SK-N-SH (cell line): Measurements from ENCODE around the gene JMJD4. TPM values are rescaled to one million over a fixed set of nuclear protein-coding genes. Genes with fewer than 3 reads are reported as not detected.
"Not testable (repeated sequence)": the region's sequence is repeated elsewhere in the genome, so short reads cannot be mapped to it uniquely, and the experiment has no call there.

Experiments used
- CTCF ChIA-PET: fragments of 300-600, 350-600 bp; formaldehyde crosslinking; extraction: SDS; loops from one replicate; lab custom pipeline; 2021; lab: Yijun Ruan, JAX
- POLR2A ChIA-PET: fragments of 350-600 bp; sonication (Branson Sonifier 250); formaldehyde crosslinking; extraction: SDS; loops from one replicate; lab custom pipeline; 2020; ENCODE audit warnings: antibody characterized with exemption, inconsistent platforms; lab: Yijun Ruan, JAX
- DNase-seq: peaks from one replicate; pipeline ENCODE4 v3.0.0; 2012
- H2AFZ ChIP-seq: fragments of 200-600 bp; sonication (generic); 2 replicates; pipeline ENCODE4 v1.8.1; 2016; ENCODE audit warnings: antibody characterized with exemption, mild to moderate bottlenecking, low read depth
- H3F3A ChIP-seq: fragments of 200-600 bp; sonication (generic); replicated peaks from 2 replicates; pipeline ENCODE3; 2016; ENCODE audit warnings: antibody characterized with exemption, mild to moderate bottlenecking; ENCODE audit not compliant: insufficient read depth
- H3K27ac ChIP-seq, 2 experiments: fragments of 200-500 bp in 1 of 2; fragments of 200-600 bp in 1 of 2; sonication (Bioruptor generic) in 1 of 2; sonication (generic), shearing (Covaris generic) in 1 of 2; 2 replicates each; pipeline versions ENCODE4 v1.5.1 to v1.6.1; 2014 to 2016; ENCODE audit warnings: low read depth in 2 of 2, inconsistent platforms in 1 of 2, low read length in 1 of 2, mild to moderate bottlenecking in 1 of 2, mixed read lengths in 1 of 2
- H3K27me3 ChIP-seq: fragments of 200-600 bp; sonication (generic), shearing (Covaris generic); 2 replicates; pipeline ENCODE4 v1.6.1; 2016; ENCODE audit warnings: mixed run types; ENCODE audit not compliant: insufficient read depth
- H3K36me3 ChIP-seq, 2 experiments: fragments of 200-500 bp in 1 of 2; fragments of 200-600 bp in 1 of 2; sonication (Bioruptor generic) in 1 of 2; sonication (generic) in 1 of 2; replicated peaks in 1 of 2; 2 replicates each; pipeline versions ENCODE3 to v1.5.1; 2014 to 2016; ENCODE audit warnings: low read length in 1 of 2, mild to moderate bottlenecking in 1 of 2; ENCODE audit not compliant: insufficient read depth in 2 of 2, control insufficient read depth in 1 of 2
- H3K4me1 ChIP-seq, 2 experiments: fragments of 200-500 bp in 1 of 2; fragments of 200-600 bp in 1 of 2; sonication (Bioruptor generic) in 1 of 2; sonication (generic), shearing (Covaris generic) in 1 of 2; 2 replicates each; pipeline versions ENCODE4 v1.5.1 to v1.6.1; 2014 to 2016; ENCODE audit warnings: low read depth in 1 of 2, low read length in 1 of 2, mixed run types in 1 of 2; ENCODE audit not compliant: insufficient read depth in 2 of 2, control insufficient read depth in 1 of 2
- H3K4me2 ChIP-seq: fragments of 200-600 bp; sonication (generic), shearing (Covaris generic); 2 replicates; pipeline ENCODE4 v1.6.1; 2017; ENCODE audit warnings: mixed run types
- H3K4me3 ChIP-seq, 2 experiments: fragments of 200-500 bp in 1 of 2; fragments of 200-600 bp in 1 of 2; sonication (Bioruptor generic) in 1 of 2; sonication (generic), shearing (Covaris generic) in 1 of 2; 2 replicates each; pipeline versions ENCODE4 v1.5.1 to v1.8.1; 2014 to 2016; ENCODE audit warnings: low read depth in 2 of 2, inconsistent platforms in 1 of 2, low read length in 1 of 2, mild to moderate bottlenecking in 1 of 2, mixed read lengths in 1 of 2, moderate library complexity in 1 of 2
- H3K79me2 ChIP-seq: fragments of 200-600 bp; sonication (generic); 2 replicates; pipeline ENCODE4 v1.8.1; 2017; ENCODE audit warnings: mild to moderate bottlenecking; ENCODE audit not compliant: insufficient read depth
- H3K9ac ChIP-seq: fragments of 200-600 bp; sonication (generic); 2 replicates; pipeline ENCODE4 v1.6.1; 2017; ENCODE audit warnings: mixed run types
- H3K9me2 ChIP-seq: fragments of 200-600 bp; sonication (generic); 2 replicates; pipeline ENCODE4 v1.6.1; 2017; ENCODE audit warnings: mixed run types
- H3K9me3 ChIP-seq: fragments of 200-600 bp; sonication (generic); 2 replicates; pipeline ENCODE4 v1.6.1; 2017; ENCODE audit warnings: mixed run types, mild to moderate bottlenecking, moderate library complexity
- H4K20me1 ChIP-seq: fragments of 200-600 bp; sonication (generic); 2 replicates; pipeline ENCODE4 v1.6.1; 2017; ENCODE audit warnings: mild to moderate bottlenecking, mixed run types; ENCODE audit not compliant: insufficient read depth
- CTCF ChIP-seq: fragments of 200-600 bp; sonication (generic); IDR thresholded peaks from 2 replicates; pipeline ENCODE4 v1.6.1; 2017; ENCODE audit warnings: antibody characterized with exemption, mild to moderate bottlenecking, moderate library complexity
- FOXM1 ChIP-seq: IDR thresholded peaks from 2 replicates; pipeline ENCODE4 v1.4.0; 2012; ENCODE audit warnings: low read depth, mild to moderate bottlenecking
- GABPA ChIP-seq: IDR thresholded peaks from 2 replicates; pipeline ENCODE4 v1.4.0; 2012; ENCODE audit warnings: low read depth, mild to moderate bottlenecking
- GATA2 ChIP-seq: sonication (generic); formaldehyde crosslinking; IDR thresholded peaks from 2 replicates; pipeline ENCODE4 v1.5.0; 2020; ENCODE audit warnings: mild to moderate bottlenecking, missing genetic modification reagents
- IRF3 ChIP-seq: fragments of 150-350 bp; IDR thresholded peaks from 2 replicates; pipeline ENCODE4 v1.6.1; 2016; ENCODE audit warnings: mild to moderate bottlenecking, low read depth, low read length
- JUND ChIP-seq: IDR thresholded peaks from 2 replicates; pipeline ENCODE4 v1.4.0; 2012
- MAX ChIP-seq: IDR thresholded peaks from 2 replicates; pipeline ENCODE4 v1.4.0; 2012; ENCODE audit warnings: low read depth
- MEF2A ChIP-seq: IDR thresholded peaks from 2 replicates; pipeline ENCODE4 v1.4.0; 2012; ENCODE audit warnings: low read depth, borderline replicate concordance
- MXI1 ChIP-seq: IDR thresholded peaks from 2 replicates; pipeline ENCODE4 v1.6.1; 2012; ENCODE audit warnings: mild to moderate bottlenecking, low read depth, low read length, improper control_type of control experiment
- NRF1 ChIP-seq: IDR thresholded peaks from 2 replicates; pipeline ENCODE4 v1.6.1; 2012; ENCODE audit warnings: low read depth, mild to moderate bottlenecking, low read length
- PBX3 ChIP-seq: IDR thresholded peaks from 2 replicates; pipeline ENCODE4; 2012
- RAD21 ChIP-seq: IDR thresholded peaks from 2 replicates; pipeline ENCODE4 v1.6.1; 2012; ENCODE audit warnings: mild to moderate bottlenecking, low read length
- RXRA ChIP-seq: IDR thresholded peaks from 2 replicates; pipeline ENCODE4 v1.4.0; 2012; ENCODE audit warnings: low read depth, mild to moderate bottlenecking, borderline replicate concordance
- SMC3 ChIP-seq: IDR thresholded peaks from 2 replicates; pipeline ENCODE4 v1.6.1; 2012; ENCODE audit warnings: low read depth, low read length, improper control_type of control experiment
- TAF1 ChIP-seq: IDR thresholded peaks from 2 replicates; pipeline ENCODE4 v1.6.1; 2012; ENCODE audit warnings: low read depth, mild to moderate bottlenecking, low read length, moderate library complexity, borderline replicate concordance
- USF1 ChIP-seq: IDR thresholded peaks from 2 replicates; pipeline ENCODE4 v1.4.0; 2012; ENCODE audit warnings: low read depth, borderline replicate concordance
- YY1 ChIP-seq: IDR thresholded peaks from 2 replicates; pipeline ENCODE4 v1.4.0; 2012; ENCODE audit warnings: low read depth, mild to moderate bottlenecking
- WGBS: methylation state at CpG from one replicate; pipeline ENCODE4 v1.1.6; 2017; ENCODE audit warnings: low lambda C conversion rate; 5-methylcytosine and 5-hydroxymethylcytosine counted together
- polyA plus RNA-seq, 3 experiments: library from polyadenylated mRNA; depleted of rRNA; stranded (reverse); fragments of >200 nt; gene quantifications; 2 replicates each; pipeline ENCODE4 v1.2.3, GENCODE V29; 2012

The JMJD4 gene
- polyA plus RNA-seq, 1 of the 3 experiments (the other 2 are of a cell fraction) = 15.0 TPM

- no peak for TF ChIP-seq MAX
- TF ChIP-seq SMC3 = no peak
- TF ChIP-seq GATA2 (CRISPR knock-in tag) = no peak
- no peak for TF ChIP-seq MEF2A
- no peak for TF ChIP-seq RXRA
- TF ChIP-seq, all 33 proteins: peak for 0
Measured at GRCh38 chr1:227709451-227709850, 25.7 kb downstream of the JMJD4 start (continued).

- DNase-seq = no peak
- Histone ChIP-seq H3K79me2 (no peaks in the 10 kb centered on the region), H4K20me1 (no peaks in the 10 kb centered on the region), H3K4me3 (no peak overlapping the region), H3K9ac (no peak overlapping the region), H3K9me3 (no peaks in the 10 kb centered on the region), H3K36me3 (no peaks in the 10 kb centered on the region), H3K27ac (no peak overlapping the region), H2AFZ (no peak overlapping the region), H3K4me2 (no peak overlapping the region), H3F3A (no peaks in the 10 kb centered on the region), H3K9me2 (no peaks in the 10 kb centered on the region), H3K27me3 (no peaks in the 10 kb centered on the region), H3K4me1 (no peaks in the 10 kb centered on the region)
- ChIA-PET POLR2A (no interaction called here), CTCF (no interaction called here)
- WGBS = 0% methylated on average over 1 of the region's 1 CpG
- TF ChIP-seq FOXM1 (no peak), USF1 (no peak), GABPA (no peak), RXRA (no peak), TAF1 (no peak), PBX3 (no peak), CTCF (no peak), MAX (no peak), JUND (no peak), YY1 (no peak), MXI1 (no peak), MEF2A (no peak), GATA2 (CRISPR knock-in tag) (no peak), IRF3 (no peak), RAD21 (no peak), NRF1 (no peak)
Measured at GRCh38 chr1:227707846-227708245, 27.3 kb downstream of the JMJD4 start.

GRCh38 chr1:227701631-227702030 is 33.5 kb downstream of the JMJD4 start:
- H4K20me1 ChIP-seq, POLR2A ChIA-PET, H3K4me3 ChIP-seq, H3K27me3 ChIP-seq, H2AFZ ChIP-seq, H3K36me3 ChIP-seq, H3K79me2 ChIP-seq, H3K4me1 ChIP-seq, CTCF ChIA-PET, H3K9me2 ChIP-seq, H3K27ac ChIP-seq, DNase-seq, H3K4me2 ChIP-seq, H3K9ac ChIP-seq, H3F3A ChIP-seq: not testable (repeated sequence)
- WGBS = 12% methylated on average over 1 of the region's 1 CpG
- peaks cover 10% of the 10 kb centered on the region; the same call in 1 of the 2 replicates for H3K9me3 ChIP-seq
